ENCODE measurements around the gene TMED9. TPM values are rescaled to one million over a fixed set of nuclear protein-coding genes. Genes with fewer than 3 reads are reported as not detected.

Gene TMED9
- total RNA-seq, 1 donor from 2014 or later: 372 TPM

GRCh38 chr5:177607115-177607451, 15.1 kb downstream of the TMED9 start:
- Histone ChIP-seq H3K36me3 (ENCODE audit: insufficient read depth, low read length) (peaks cover 2% of the 10 kb centered on the region), H3K9ac (ENCODE audit: low read length) (peak overlapping the region; percentile 13), H3K4me2 (ENCODE audit: low read length) (no peak overlapping the region), H3K27me3 (ENCODE audit: insufficient read depth, low read length) (no peaks in the 10 kb centered on the region), H3K79me2 (ENCODE audit: insufficient read depth, low read length) (peaks cover 4% of the 10 kb centered on the region), H3K4me1 (ENCODE audit: insufficient read depth, low read length) (peaks cover 5% of the 10 kb centered on the region), H3K27ac (ENCODE audit: low read depth, low read length) (no peak overlapping the region), H3K4me3 (ENCODE audit: insufficient read depth, low read depth, low read length) (no peak overlapping the region), H3K9me3 (ENCODE audit: insufficient read depth, low read depth, low read length) (no peaks in the 10 kb centered on the region), H2AFZ (ENCODE audit: low read depth, low read length) (no peak overlapping the region), H4K20me1 (ENCODE audit: insufficient read depth, low read length) (peaks cover 33% of the 10 kb centered on the region)
- H3K27ac Mint-ChIP-seq (ENCODE audit: unreplicated experiment): no peak overlapping the region
- H3K4me3 Mint-ChIP-seq (ENCODE audit: unreplicated experiment): no peak overlapping the region
- TF ChIP-seq CTCF (IDR thresholded peaks at IDR 0.05; ENCODE audit: insufficient read depth, low read depth, low read length) (no peak), EZH2 (IDR thresholded peaks at IDR 0.05; ENCODE audit: insufficient read depth, low read length) (no peak)
- DNase-seq (ENCODE audit: low read depth) (no peak), FAIRE-seq (no peak)
- peaks cover 26% of the 10 kb centered on the region for H3K36me3 Mint-ChIP-seq (ENCODE audit: low read depth, unreplicated experiment)
- no peaks in the 10 kb centered on the region for H3K27me3 Mint-ChIP-seq (ENCODE audit: low read depth, unreplicated experiment)
- peaks cover 9% of the 10 kb centered on the region for H3K4me1 Mint-ChIP-seq (ENCODE audit: low read depth, unreplicated experiment)
- no peaks in the 10 kb centered on the region for H3K9me3 Mint-ChIP-seq (ENCODE audit: unreplicated experiment)

GRCh38 chr5:177607452-177608192, 15.6 kb downstream of the TMED9 start:
- no peak overlapping the region for H3K4me3 Mint-ChIP-seq (ENCODE audit: unreplicated experiment)

More at GRCh38 chr5:177607452-177608192, 15.6 kb downstream of the TMED9 start:
- Mint-ChIP-seq H3K36me3 (ENCODE audit: low read depth, unreplicated experiment) (peaks cover 26% of the 10 kb centered on the region), H3K27me3 (ENCODE audit: low read depth, unreplicated experiment) (no peaks in the 10 kb centered on the region), H3K9me3 (ENCODE audit: unreplicated experiment) (no peaks in the 10 kb centered on the region), H3K4me1 (ENCODE audit: low read depth, unreplicated experiment) (peaks cover 5% of the 10 kb centered on the region), H3K27ac (ENCODE audit: unreplicated experiment) (peak overlapping the region; percentile 19)
- H3K4me1 ChIP-seq (ENCODE audit: insufficient read depth, low read length): peaks cover 5% of the 10 kb centered on the region
- no peak overlapping the region for H3K4me2 ChIP-seq (ENCODE audit: low read length)
- H4K20me1 ChIP-seq (ENCODE audit: insufficient read depth, low read length): peaks cover 27% of the 10 kb centered on the region
- H3K27ac ChIP-seq (ENCODE audit: low read depth, low read length): no peak overlapping the region
- no peaks in the 10 kb centered on the region for H3K9me3 ChIP-seq (ENCODE audit: insufficient read depth, low read depth, low read length)
- FAIRE-seq: no peak
- no peak overlapping the region for H2AFZ ChIP-seq (ENCODE audit: low read depth, low read length)
- H3K4me3 ChIP-seq (ENCODE audit: insufficient read depth, low read depth, low read length): no peak overlapping the region
- DNase-seq (ENCODE audit: low read depth): peak; percentile 54
- TF ChIP-seq CTCF (IDR thresholded peaks at IDR 0.05; ENCODE audit: insufficient read depth, low read depth, low read length) (peak; percentile 61), EZH2 (IDR thresholded peaks at IDR 0.05; ENCODE audit: insufficient read depth, low read length) (no peak)
- no peaks in the 10 kb centered on the region for H3K79me2 ChIP-seq (ENCODE audit: insufficient read depth, low read length)
- H3K27me3 ChIP-seq (ENCODE audit: insufficient read depth, low read length): no peaks in the 10 kb centered on the region
- peak overlapping the region; percentile 13 for H3K9ac ChIP-seq (ENCODE audit: low read length)
- no peaks in the 10 kb centered on the region for H3K36me3 ChIP-seq (ENCODE audit: insufficient read depth, low read length)

Data from astrocyte (in vitro differentiated cells and primary cell).